ENCODE results near the gene GPX5.

GRCh38 chr6:28568515-28569108 is 42.9 kb downstream of the GPX5 start:
- no peak for TF ChIP-seq CTCF (conservative IDR thresholded peaks at IDR 0.05; ENCODE audit: low read length)
- TF ChIP-seq EZH2phosphoT487 (IDR thresholded peaks at IDR 0.05; ENCODE audit: borderline replicate concordance, low read depth, low read length): no peak

Data from OCI-LY7 (cell line).